CD4-positive, alpha-beta T cell treated with Interleukin-4 for 4 hours (primary cell): ENCODE results near the gene PIEZO2.

ENCODE experiments used
- DNase-seq: peaks from one replicate; pipeline ENCODE4 v3.0.0-alpha.2; 2020

PIEZO2 gene

DNA sequence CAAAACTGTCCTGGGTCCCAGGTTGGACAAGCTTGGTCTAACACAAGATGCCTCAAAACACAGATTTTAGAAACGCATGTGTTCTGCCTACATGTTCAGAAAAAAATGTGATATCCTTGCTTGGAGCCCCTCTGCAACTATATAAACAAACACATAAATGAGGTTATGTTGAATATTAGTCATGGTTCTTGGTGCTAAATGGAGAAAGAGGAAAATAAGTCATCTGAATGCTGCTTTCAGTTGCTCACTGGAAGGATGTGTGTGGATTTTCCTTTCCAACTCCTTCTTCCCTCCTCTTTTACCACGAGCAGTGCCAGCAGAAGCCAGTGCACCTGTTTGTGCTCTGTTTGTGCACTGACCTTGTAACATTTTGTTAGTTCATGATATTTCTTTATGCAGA is 85.3 kb downstream of the PIEZO2 start:
- no peak for DNase-seq

GRCh38 chr18:11055721-11056120 is 93.6 kb downstream of the PIEZO2 start:
- no peak for DNase-seq

GRCh38 chr18:11054497-11054896 is 94.9 kb downstream of the PIEZO2 start:
- DNase-seq: no peak

GRCh38 chr18:11053293-11053692 is 96.1 kb downstream of the PIEZO2 start:
- no peak for DNase-seq

DNA sequence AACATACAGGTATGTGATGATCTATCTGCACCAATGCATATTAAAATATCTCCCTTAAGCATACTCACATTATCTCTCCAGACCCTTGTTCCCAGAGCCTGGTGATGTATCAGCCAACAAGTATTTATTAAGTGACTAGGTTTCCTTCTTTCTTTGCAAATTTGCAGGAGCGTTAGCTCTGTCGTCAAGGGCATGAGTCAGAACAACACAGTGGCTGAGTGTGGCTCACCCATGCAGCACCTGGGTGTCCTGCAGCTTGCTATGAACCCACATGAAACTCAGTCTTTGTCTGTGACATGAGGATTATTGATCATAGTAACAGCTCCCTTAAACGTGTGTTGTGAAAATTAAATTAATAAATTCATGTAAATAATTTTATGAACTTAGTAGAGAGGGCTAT is 96.6 kb downstream of the PIEZO2 start:
- no peak for DNase-seq

DNA sequence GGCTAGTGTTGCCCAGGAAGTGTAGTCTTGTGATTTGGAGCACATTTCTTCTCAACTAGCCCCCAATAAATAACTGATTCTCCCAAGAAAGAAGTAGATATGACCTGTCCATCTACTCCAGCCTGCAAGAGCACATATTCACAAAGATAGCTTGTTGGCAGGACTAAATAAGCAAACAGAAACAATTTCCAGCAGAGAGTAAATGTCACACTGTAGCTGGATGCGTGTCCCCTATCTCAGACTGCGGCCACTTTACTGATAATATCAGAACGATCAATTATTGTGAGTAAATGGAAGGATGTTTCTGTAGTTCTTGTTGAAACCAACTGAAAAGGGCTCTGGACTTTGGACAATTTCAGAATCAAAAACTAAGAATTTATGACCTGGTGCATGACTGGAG is 97.9 kb downstream of the PIEZO2 start:
- no peak for DNase-seq

- no peak for DNase-seq
Observed at GRCh38 chr18:11050966-11051365, 98.4 kb downstream of the PIEZO2 start.

DNA sequence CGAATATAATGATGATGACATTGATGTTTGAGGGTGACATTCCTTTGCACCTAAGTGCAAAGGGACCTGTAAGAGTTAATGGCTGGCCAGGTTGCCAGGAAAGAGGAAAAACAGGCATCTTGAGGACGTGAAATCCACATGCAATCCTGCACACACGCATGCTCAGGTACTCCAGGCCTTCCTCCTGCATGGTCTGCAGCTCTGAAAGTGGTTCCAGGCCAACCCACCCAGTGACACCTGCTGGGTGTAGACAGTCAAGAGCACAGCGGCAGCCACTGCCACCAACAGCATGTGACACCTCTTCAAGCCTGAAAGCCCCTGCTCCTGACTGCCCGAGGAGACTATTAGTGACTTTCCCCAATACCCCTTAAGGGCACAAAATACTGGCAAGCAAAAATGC is 101.6 kb downstream of the PIEZO2 start:
- DNase-seq: no peak

GRCh38 chr18:11047156-11047555 is 102.2 kb downstream of the PIEZO2 start:
- no peak for DNase-seq

DNA sequence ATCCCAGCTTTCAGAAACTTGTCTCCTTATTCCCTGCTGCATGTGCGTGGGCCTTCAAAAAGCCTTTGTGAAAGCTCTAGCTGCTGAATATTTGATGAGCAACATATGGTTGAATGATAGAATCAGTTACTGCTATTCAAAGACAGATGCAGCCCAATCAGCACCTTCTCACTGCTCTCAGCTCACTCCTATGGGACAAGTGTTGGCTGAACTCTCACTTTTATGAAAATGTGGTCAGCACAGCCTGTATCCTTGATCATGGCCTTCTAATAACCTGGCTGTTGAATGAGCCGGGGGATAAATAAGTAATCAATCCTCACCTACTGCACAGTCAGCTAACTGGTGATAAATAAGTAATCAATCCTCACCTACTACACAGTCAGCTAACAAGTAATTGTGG is 103.2 kb downstream of the PIEZO2 start:
- no peak for DNase-seq

DNA sequence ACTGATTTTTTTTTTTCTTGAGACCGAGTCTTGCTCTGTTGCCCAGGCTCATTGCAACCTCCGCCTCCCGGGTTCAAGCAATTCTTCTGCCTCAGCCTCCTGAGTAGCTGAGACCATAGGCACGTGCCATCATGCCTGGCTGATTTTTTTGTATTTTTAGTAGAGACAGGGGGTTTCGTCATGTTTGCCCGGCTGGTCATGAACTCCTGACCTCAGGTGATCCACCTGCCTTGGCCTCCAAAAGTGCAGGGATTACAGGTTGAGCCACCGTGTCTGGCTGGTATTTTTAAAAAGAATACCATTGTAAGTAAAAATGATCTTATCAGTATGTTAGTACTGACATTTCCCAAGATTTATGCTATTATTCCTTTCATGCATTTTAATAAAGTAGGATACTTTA is 105.7 kb downstream of the PIEZO2 start:
- DNase-seq: no peak

DNA sequence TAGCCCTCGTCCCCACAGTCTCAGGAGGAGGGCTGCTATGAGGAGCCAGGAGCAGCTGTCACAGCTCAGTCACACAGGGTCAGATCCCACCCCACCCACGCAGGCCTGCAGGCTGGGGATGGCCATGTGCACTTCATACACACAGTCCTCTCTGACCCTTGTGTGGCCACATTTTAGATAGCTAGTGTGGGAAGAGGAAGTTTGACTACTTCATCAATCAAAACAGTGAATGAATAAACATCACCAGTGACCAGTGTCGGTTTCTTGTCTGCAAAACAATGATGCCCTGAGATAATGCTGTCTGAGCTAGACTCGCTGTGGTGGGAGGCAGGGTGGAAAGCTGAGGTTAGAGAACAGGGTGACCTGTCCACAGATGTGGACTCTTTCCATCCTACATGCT is 107.1 kb downstream of the PIEZO2 start:
- DNase-seq: no peak

DNA sequence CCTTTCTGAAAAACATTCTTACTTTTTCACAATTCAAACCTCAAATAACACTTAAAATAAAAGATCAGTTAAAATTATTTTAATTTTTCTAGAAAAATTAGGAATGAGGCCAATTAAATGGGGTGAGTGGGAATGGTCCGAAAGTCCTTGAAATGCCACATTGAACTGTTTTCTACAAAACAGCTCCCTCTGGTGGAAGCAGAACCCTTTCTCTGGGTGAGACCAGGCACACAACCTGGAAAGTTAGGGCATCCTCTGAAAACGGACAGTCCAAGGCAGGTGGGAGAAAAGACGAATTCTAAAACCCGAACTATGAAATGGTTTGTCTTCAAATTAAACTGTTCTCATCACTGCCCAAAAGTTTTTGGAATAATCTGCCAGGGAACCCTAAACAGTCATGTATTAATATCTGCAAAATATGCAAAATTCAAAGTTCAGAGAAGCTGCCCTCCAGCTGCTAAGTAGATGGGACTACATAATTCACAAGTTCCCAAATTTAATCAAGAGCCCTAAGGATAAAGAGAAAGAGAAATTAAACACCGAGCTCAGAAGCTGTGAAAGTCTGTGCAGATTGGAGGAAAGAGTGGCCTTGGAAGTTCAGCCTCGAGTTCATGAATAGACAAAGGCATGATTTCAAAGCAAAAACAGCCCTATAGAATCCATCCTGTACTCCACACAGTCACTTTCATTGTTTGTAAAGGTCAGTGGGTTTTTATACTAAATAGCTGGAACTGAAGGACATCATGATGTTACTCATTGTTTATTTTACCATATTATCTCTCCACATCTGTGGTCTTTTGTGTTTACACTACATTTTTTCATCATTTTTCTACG is 108.3 kb downstream of the PIEZO2 start:
- DNase-seq: no peak

DNA sequence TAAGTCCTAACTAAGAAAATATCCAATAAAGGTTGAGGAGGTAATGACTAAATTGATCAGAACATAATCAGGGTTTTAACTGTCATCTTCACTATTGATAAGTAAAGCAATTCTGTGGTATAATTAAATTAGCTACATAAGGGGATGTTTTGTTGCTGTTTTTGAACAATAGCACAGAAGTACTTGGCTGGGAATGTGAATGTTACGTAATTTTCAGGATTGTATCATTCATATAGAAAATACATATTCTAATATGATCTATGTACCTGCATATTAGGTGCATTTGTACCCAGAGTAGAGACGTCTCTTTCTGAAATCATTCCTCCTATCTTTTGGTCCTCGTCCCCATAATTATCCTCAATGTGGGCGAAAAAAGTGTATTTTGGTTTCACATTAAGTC is 109.0 kb downstream of the PIEZO2 start:
- DNase-seq: no peak

GRCh38 chr18:11037533-11038240 is 111.7 kb downstream of the PIEZO2 start:
- no peak for DNase-seq

GRCh38 chr18:11035814-11036495 is 113.4 kb downstream of the PIEZO2 start:
- no peak for DNase-seq

- no peak for DNase-seq
Observed at GRCh38 chr18:11035376-11035775, 114.0 kb downstream of the PIEZO2 start.

DNA sequence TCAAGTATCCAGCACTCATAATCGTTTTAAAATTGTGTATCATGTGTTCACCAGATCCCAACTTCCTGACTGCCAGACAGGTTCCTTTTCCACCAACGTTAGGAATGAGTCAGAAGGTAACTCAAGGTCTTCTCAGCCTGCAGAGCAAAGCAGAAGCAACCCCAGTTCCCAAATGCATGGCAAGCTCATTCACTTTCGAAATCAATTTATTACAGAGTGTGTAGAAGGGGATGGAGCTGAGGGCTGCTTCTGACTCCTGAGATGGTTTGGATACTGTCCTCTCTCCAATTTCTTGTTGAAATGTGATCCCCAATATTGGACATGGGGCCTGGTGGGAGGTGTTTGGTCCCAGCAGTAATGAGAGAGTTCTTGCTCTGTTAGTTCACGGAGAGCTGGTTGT is 114.5 kb downstream of the PIEZO2 start:
- no peak for DNase-seq

GRCh38 chr18:11033503-11033902 is 115.9 kb downstream of the PIEZO2 start:
- DNase-seq: no peak

GRCh38 chr18:11031966-11032365 is 117.4 kb downstream of the PIEZO2 start:
- DNase-seq: no peak

DNA sequence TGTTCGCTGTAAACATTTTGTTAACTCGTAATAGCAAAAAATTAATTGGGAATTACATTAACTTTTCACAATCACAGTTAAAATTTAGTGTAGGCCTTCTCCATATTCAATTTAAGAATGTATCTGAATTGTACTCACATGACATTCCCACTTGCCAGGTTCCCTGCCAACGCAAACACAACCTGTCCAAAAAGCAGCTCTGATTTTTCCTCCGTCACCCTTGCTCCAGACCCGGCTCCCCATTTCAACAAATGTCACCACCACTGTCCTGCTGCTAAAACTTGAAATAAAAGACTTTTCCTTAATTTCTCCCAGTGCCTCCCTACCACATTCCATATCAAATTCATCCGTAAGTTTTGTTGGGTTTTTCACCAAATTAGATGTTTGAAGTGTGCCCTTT is 120.3 kb downstream of the PIEZO2 start:
- no peak for DNase-seq

DNA sequence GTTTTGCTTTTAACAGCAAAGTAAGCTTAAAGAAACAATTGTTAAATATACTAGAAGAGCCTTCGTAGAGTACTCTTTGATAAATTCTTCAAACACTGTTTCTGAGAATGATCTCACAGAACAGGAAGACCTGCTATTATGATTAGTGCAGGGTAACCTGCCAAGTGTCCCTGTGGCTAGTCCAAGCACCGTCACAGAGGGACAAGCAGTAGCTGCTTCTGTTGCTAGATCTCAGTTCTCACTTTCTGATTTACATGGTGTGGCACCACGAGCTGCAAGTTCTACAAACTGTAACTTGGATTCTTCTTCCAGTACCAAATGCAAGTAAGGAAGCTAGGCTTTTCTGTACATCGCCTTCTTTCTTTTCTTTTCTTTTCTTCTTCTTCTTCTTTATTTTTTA is 121.5 kb downstream of the PIEZO2 start:
- DNase-seq: no peak

DNA sequence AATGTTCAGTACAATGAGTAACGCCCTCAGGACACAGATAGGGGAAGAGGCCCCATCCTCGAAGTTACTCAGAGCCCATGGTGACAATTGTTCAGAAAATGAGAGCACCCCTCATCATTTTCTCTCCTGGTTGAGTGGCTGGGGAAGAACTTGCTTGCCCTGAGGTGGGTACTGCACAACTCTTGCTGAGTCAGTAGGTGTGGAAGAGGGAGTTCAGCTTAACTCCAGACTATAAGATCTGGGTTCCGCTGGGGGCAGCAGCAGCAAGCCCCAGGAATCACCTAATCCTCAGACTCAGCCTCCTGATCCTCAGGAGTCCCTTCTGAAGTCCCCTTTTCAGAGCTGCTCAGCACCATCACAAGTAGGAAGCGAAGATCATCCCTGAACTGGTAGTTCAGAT is 123.7 kb downstream of the PIEZO2 start:
- DNase-seq: no peak
